ENCODE data around the gene CTNND2.

Gene CTNND2

GRCh38 chr5:11904265-11904906, at the start of gene CTNND2:
Gene CTNND2 (minus strand): TSS chr5:11904446. CDS start chr5:11903853, 593 bp downstream.
- DNase-seq (ENCODE audit: low read depth) = no peak

DNA sequence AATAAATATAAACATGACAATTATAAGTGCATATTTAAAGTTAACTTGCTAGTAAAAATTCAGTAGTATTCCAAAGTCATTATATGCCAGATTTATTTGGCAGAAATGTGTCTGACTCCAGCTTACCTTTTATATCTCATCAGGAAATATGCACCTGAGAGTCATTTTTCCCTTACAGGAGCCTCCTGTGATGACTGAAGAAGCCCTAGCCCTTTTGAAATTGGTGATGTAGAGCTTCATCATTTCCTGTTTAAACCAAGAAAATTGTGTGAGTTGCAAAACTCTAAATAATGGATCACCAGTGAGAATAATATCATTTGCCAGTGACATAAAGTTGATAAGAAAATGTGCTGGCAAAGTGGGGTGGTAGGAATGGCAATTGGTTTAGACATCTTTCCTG, 42.1 kb upstream of the CTNND2 start:
- DNase-seq (ENCODE audit: low read depth) = no peak

DNA sequence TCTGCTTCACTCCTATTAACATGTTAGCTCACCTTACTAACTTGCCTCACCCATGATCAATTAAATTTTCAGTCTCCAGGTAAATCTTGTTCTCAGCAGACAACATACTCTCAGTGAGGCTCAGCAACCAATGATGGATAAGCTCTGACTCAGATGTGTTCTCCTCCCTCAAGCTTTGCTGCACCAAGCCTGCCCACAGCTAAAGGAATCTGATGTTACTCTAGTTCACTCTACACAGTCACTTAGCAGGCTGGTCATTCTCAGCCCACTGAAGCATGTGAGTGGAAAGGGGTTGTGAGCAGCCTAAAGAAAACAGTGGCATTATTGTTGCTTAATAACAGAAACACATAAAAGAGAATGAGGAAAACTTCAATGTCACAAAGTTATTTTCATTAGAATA, 37.3 kb upstream of the CTNND2 start:
- DNase-seq (ENCODE audit: low read depth) = no peak

DNA sequence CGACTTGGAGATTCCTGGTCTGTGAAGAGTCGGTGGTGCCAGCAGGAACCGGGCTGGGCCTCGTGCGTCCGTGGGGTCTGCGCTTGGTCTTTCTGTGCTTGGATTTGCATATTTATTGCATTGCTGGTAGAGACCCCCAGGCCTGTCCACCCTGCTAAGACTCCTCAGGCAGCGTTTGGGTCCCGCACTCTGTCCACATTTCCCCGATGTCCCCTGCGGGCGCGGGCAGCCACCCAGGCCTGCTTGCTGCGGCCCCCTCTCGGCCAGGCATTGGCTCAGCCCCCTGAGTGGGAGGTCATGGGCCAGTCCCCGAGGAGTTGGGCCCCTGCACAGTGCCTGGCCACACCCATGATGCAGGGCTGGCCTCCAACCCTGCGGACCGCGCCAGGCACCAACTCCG, 27.4 kb upstream of the CTNND2 start:
- DNase-seq (ENCODE audit: low read depth) = no peak

DNA sequence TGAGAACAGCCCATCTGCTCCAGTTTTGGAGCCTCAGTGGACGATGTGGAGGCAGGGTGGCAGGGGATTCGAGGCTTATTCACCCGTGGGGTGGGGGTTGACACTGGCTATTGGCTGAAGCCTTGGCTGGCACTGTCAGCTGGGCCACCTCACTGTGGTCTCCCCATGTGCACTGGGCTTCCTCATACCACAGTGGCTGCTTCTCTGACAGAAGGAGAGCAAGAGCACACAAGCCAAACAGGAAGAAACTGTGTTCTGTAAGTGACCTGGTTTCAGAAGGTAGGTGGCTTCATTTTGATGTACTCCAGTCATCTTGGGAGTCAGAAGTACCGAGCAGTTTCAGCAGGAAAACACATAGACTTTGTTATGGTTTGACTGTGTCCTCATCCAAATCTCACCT, 24.7 kb upstream of the CTNND2 start:
- DNase-seq (ENCODE audit: low read depth) = no peak

GRCh38 chr5:11925701-11926100, 21.5 kb upstream of the CTNND2 start:
- no peak for DNase-seq (ENCODE audit: low read depth)

GRCh38 chr5:11922394-11922793, 18.1 kb upstream of the CTNND2 start:
- no peak for DNase-seq (ENCODE audit: low read depth)

GRCh38 chr5:11918463-11919045, 14.3 kb upstream of the CTNND2 start:
- no peak for DNase-seq (ENCODE audit: low read depth)

- DNase-seq (ENCODE audit: low read depth) = no peak
Measured at GRCh38 chr5:11909471-11909870, 5.2 kb upstream of the CTNND2 start.

- DNase-seq (ENCODE audit: low read depth) = no peak
Measured at GRCh38 chr5:11906497-11906896, 2.3 kb upstream of the CTNND2 start.

DNA sequence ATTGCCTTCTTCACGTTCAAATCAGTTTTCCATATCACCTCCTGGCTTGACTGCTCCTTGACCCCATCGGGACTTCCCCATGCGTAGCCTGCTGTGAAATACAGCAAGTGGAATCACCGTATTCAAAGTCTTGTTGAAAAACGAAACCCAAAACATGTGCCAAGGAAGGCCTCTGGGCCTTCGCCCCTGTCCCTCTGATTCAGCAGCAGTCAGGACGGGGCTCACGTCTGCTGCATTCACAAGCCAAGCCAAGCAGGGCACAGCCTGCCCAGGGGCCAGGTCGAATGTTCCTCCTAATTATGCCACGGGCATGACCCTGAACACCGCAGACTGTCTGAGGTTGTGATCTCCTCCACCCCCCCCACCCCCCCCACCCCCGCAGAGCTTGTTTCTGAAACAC, 960 bp upstream of the CTNND2 start:
- DNase-seq (ENCODE audit: low read depth) = no peak

GRCh38 chr5:11903614-11904264, 507 bp downstream of the CTNND2 start:
- peak; percentile 18 for DNase-seq (ENCODE audit: low read depth)

GRCh38 chr5:11903121-11903613, 1.1 kb downstream of the CTNND2 start:
- DNase-seq (ENCODE audit: low read depth) = no peak

GRCh38 chr5:11902201-11902619, 2.0 kb downstream of the CTNND2 start:
- DNase-seq (ENCODE audit: low read depth) = no peak

GRCh38 chr5:11898787-11899186, 5.5 kb downstream of the CTNND2 start:
- DNase-seq (ENCODE audit: low read depth) = no peak

DNA sequence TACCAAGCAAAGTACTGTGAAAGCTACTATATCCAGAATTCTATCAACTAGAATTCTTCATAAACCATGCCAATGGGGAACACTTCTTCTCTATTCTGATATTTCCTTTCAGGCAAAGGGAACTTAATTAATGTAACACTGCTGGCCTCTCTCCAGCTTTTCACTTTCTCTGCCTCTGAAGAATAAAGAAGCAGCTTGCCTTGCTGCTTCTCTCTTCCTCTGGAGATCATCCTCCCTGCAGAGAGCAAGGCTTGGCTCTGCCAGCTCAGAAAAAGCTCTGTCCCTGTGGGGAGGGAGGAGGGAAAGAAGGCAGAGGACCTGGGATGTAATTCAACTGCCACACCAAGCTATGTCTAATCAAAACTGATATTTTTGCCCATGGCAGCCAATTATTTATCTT, 6.5 kb downstream of the CTNND2 start:
- no peak for DNase-seq (ENCODE audit: low read depth)

GRCh38 chr5:11894992-11895391, 9.3 kb downstream of the CTNND2 start:
- no peak for DNase-seq (ENCODE audit: low read depth)

DNA sequence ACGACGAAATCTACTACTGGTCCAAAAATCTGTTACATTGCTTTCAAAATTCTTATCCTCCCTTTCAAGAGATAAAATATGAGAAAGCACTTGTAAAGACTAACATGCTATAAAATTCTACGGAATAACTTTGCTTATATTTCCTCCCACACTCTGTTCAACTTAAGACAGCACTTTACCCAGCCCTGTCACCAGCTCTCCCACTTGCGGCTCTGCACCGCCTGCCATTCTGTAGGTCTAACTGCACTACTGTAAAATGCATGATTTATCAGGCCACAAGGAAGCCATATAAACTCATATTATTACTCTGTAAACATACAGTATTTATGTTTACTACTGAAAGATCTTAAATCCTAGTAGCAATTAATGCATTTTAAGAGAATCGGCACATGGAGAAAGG, 11.4 kb downstream of the CTNND2 start:
- DNase-seq (ENCODE audit: low read depth) = no peak

GRCh38 chr5:11890777-11891176, 13.5 kb downstream of the CTNND2 start:
- no peak for DNase-seq (ENCODE audit: low read depth)

GRCh38 chr5:11888221-11888620, 16.0 kb downstream of the CTNND2 start:
- no peak for DNase-seq (ENCODE audit: low read depth)

DNA sequence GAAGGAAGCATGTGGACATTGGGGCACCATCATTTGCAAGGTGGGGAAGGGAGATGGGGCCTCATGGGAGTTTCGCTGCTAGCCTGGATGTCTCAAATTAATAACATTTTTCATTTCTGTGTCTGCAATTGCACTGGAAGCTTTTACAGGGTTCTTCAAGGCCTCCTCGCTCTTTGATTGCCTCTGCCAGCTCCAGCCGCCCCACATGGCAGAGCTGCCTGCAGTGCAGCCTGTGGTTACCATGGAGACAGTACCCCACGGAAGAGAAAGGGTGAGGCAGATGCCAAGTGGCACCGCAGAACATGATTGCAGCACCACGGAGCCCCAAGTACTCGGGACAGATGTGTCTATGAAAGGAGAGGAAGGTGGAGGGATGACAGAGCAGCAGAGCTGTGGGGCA, 25.4 kb downstream of the CTNND2 start:
- no peak for DNase-seq (ENCODE audit: low read depth)

DNA sequence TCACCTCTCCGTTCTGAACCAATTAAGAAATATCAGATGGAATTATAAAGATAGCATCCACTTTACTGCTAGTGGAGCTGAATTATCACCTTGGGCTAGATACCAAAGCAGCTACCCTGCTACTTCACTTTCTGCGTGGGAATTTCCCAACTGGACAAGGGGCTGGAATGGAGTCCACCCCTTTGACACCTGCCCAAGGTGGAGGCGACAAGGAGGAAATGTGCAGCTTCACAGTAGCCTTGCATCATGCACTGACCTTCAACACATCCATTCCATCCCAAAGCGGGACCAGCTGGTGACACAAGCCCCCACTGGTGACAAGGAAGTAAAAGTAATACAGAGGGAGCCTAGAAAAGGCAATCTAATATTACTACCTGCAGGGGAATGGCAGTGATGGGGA, 30.7 kb downstream of the CTNND2 start:
- no peak for DNase-seq (ENCODE audit: low read depth)

DNA sequence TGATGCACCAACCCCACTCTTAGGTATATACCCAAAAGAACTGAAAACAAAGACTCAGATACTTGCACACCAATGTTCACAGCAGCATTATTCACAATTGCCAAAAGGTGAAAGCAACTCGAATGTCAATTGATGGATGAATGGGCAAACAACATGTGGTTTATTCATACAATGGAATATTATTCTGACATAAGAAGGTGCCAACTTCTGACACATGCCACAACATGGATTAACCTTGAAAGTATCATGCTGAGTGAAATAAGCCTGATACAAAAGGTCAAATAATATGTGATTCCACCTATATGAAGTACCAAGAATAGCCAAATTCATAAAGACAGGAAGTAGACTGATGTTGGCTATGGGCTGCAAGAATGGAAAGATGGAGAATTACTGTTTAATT, 35.0 kb downstream of the CTNND2 start:
- DNase-seq (ENCODE audit: low read depth) = no peak

DNA sequence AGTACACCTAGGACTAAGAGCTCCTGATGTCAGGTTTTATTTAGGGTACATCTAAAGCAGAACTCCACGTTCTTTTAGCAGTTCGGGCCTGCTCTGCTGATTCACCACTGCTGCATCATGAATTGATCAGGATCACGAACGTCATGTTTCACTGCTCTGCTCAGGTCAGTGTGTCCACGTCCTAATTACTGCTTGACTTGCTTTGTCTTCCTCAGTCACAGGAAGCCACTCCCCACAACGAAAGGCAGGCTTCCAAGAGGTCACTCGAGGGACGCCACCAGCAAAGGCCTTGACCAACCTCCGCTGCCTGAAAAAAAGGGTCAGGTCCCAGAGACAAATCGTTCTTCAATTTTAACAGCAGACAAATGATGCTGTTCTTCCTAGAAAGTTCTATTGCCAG, 40.3 kb downstream of the CTNND2 start:
- DNase-seq (ENCODE audit: low read depth) = no peak

Measured in activated T-cell treated with anti-CD3 and anti-CD28 coated beads for 48 hours (primary cell).